GM18511 (cell line): ENCODE results near the gene C14orf119.

Experiments used
- ATAC-seq: cut with Tn5 transposase; IDR thresholded peaks from one replicate; pipeline ENCODE4 v1.9.1; 2021; ENCODE audit warnings: mild to moderate bottlenecking, moderate library complexity; ENCODE audit not compliant: unreplicated experiment

C14orf119 gene

DNA sequence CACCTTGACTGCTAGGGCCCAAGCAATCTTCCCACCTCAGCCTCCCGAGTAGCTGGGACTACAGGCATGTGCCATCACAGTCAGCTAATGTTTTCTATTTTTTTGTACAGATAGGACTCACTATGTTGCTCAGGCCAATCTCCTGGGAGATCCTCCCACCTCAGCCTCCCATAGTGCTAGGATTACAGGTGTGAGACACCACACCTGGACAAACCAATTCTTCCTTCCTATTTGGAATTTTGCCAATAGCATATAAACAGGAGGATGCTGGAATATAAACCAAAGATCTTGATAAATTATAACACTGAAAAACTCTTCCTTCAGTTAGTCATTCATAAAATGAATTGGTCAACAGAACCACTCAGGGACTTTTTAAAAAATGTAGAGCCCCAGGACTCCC is 8.7 kb upstream of the C14orf119 start:
- ATAC-seq, result no peak

DNA sequence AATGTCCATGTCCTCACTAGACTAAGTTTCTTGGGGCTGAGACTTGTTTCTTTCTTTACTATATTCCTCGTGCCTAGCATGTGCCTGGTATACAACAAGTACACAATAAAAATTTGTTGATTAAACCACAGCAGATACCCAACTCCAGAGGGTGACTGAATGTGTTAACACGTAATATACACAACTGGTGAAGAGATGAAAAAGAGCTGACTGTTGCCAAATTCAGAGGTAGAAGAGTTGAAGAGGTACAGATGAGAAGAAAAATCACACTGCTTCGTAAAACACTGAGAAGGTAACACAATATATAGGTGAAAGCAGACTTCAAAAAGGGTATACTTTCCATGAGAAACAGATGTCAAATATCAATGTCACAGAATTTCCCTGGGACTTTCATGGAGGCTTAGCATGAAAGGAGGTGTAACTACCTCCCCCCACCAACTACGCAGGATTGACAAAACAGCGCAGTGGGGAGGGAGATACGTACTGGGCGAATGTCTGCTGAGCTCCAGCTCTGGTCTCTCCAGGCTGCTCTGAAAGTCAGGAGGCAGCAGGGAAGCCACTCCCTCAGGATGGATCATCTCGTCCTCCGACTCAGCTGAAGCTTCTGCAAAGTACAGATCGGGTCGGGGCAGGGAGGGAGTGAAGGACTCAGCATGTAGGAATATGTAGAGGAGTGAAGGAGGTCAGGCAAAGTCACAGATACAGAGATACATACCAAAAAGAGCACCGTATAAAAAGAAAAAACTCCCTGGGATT is 5.6 kb upstream of the C14orf119 start:
- no peak for ATAC-seq

DNA sequence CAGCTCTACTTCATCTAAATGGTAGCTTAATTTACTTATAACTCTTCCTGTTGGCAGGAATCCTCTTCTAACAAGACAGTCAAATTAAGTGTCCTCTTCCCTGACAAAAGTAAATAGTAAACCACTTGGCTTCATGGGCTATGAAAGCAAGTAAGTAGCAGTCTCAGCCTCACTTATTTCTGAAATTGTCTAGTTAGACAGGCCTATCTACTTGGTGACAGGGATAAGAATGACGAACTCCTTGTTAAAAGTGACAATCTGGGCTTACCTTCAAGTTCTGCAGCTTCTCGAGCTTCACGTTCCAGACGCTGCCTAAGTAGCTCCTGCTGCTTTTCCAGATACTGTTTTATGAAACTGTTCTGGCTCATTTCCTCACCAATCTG is 5.1 kb upstream of the C14orf119 start:
- ATAC-seq, result no peak

DNA sequence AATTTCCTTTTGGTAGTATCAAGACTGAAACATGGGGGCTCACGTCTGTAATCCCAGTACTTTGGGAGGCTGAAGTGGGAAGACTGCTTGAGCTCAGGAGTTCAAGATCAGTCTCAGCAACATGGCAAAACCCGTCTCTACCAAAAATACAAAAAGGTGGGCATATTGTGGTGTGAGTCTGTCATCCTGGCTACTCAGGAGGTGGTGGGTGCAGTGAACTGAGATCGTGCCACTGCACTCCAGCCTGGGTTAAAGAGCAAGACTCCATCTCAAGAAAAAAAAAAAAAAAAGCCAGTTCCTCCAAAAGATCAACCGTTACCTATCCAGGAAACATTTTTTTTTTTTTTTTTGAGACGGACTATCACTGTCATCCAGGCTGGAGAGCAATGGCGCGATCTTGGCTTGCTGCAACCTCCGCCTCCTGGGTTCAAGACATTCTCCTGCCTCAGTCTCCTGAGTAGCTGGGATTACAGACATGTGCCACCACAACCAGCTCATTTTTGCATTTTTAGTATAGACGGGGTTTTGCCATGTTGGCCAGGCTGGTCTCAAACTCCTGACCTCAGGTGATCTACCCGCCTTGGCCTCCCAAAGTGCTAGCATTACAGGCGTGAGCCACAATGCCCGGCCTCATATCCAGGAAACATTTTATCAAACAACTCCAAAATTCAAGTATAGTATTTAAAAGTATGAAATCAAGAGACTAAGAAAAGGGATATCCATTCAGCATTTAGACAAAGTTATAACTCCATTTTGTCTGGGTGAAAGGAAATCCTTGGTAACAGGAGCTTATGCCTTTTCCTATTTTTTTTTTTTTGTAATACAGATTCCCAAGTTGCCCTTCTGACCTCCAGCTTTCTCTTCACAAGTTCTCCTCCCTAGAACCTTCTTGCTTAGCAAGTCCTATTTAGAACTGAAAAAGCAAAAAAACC is 3.7 kb upstream of the C14orf119 start:
- ATAC-seq, result no peak

- ATAC-seq, result no peak
Observed at GRCh38 chr14:23093104-23093503, 2.2 kb upstream of the C14orf119 start.

DNA sequence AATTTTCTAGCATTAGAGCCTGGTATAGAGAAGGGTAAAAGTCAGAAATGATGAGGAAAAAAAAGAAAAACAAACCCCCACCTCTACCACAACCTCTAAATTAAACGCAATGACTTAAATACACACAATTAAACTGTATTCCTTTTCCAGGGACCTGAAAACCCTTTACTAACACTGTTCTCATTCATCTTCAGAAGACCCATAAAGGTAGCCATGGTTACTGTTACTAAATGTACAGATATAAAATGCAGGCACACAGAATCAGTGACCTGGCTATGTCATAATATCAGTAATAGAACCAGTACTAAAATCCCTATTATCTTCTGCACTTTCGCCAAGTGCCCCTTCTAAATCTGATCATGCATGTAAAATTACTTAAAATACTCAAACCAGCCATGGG is 1.8 kb upstream of the C14orf119 start:
- ATAC-seq, result no peak

- no peak for ATAC-seq
Observed at GRCh38 chr14:23093991-23094665, 1.2 kb upstream of the C14orf119 start.

DNA sequence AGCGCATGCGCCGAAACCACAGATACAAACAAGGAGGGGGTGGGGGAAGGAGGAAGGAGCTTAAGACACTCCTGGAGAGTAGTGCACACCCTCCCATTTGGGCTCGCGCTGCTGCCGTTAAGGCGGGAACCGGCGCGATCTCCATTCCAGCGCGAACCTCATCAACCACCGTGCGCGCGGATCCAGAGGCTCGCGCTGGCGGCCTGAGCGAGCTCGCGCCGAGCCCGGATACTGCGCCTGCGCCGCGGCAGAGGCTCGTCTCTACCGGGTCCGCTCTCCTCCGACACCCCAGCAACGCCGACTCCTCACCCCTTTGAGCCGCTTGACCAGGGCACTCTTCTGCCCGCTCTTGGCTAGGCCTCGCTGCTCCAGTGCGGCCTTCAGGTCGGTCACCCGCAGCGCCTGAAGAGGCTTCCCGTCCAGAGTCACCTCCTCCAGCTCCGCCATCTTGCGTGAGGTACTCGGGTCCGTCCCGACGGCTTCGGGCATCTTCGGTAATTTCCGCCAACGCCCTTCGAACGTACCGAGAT is 574 bp upstream of the C14orf119 start, which contains the start of gene ACIN1:
ACIN1 (minus strand) TSS at position 471 of the 530 bp plus-strand sequence; CDS start at position 447, 24 bp downstream.
- ATAC-seq, result peak; percentile 47

- no peak for ATAC-seq
Observed at GRCh38 chr14:23097786-23098185, 2.5 kb downstream of the C14orf119 start.

DNA sequence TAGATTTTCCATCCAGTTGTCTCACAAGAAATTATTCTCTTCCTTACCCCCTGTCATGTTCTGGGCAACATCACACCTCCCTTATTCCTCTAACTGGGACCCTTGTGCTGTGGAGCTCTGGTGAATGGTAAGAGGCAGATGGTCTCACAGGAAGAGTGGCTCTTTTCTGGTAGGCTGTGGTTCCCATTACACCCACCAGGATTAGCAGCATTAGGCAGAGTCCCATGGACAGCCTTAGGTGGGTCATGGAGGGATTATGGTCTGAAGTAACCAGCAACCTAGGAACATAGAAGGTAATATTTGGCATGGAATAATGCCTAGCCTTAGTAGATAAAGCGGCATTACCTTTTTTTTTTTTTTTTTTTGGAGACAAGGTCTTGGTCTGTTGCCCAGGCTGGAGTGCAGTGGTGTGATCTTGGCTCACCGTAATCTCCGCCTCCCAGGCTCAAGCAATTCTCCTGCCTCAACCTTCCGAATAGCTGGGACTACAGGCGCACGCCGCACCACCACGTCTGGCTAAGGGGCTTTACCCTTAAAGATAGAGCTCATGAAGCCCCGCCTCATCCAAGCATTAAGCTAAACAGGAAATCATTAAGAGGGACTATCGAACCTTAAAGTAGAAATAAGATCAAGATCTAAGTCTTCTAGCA is 4.0 kb downstream of the C14orf119 start:
- no peak for ATAC-seq

DNA sequence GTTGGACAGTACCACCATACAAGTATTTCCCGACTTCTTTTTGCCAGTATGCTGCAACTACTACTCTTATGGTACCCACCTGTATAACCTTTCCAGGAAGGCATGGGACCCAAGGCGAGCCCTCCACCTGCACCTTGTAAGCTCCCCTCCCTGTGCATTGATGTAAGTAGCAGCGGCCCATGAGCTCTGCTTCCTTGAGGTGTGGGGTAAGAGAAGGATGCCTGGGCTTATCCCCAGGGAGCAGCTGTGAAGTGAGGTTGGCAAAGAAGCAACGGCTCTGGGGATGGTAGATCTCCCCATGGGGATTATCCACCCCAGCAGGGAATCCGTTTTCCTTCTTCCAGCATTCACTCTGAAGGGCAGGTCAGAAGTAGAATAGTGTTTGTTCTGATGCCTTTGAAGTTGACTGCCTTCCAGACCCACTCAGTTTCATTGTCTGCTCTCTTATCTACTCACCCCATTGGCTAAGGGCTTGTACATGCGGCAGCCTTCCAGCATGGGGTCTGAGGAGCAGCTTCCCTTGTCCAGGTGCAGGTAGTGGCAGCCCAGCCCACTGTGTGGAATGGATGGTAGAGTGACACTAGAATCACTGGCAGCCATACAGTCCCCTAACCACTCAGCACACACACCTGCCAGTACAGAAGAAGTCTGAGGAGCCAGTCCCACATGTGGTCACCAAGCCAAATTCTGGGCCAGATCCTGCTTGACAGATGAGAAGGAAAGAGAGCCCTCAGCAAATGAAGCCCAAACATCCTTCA is 6.1 kb downstream of the C14orf119 start:
- ATAC-seq, result no peak

- ATAC-seq, result no peak
Observed at GRCh38 chr14:23101986-23102625, 6.8 kb downstream of the C14orf119 start.

DNA sequence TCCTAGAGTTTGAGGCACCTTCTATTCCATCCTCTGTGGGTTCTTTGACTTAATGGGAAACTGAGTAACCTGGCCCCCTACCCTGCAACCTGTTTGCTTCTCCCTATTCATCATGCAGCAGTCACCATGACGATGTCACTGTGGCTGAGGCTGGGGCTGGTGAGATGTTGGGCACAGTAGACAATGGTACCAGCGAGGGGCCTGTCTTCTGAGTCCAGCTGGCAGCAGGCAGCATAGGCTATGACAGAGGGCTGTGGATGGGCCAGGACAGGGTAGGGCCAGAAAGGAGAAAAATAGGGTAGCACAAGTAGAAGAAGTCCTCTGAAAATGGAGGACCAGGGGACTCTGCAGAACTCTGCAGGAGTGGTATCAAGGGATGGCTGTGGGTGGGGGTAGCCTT is 7.5 kb downstream of the C14orf119 start:
- ATAC-seq, result no peak

DNA sequence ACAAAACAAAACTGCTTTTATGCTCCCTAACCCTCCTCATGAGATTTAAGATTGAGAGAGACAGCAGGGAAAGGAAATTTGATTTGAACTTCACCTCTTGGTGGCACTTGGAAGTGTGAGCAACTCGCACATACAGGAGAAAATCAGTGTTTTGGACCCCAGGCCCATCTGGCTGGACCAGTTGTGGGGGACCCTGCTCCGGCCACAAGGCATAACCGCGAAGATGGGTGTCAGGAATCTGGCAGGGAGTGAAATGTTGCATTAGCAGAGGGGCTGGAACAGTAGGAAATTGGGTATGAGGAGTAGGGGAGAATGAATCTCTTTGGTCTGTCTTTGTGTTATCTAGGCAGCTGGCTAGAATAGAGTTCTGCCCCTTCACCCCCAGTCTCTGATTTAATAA is 8.3 kb downstream of the C14orf119 start:
- no peak for ATAC-seq

GRCh38 chr14:23104070-23104590 is 8.8 kb downstream of the C14orf119 start:
- no peak for ATAC-seq

GRCh38 chr14:23104591-23105347 is 9.5 kb downstream of the C14orf119 start, which contains the start of gene CIROP:
TSS of gene CIROP (minus strand) at chr14:23104989. CDS start at chr14:23104920, 69 bp downstream.
- no peak for ATAC-seq

GRCh38 chr14:23105348-23105824 is 10.1 kb downstream of the C14orf119 start:
- no peak for ATAC-seq

- no peak for ATAC-seq
Observed at GRCh38 chr14:23106747-23107045, 11.4 kb downstream of the C14orf119 start.
